Panc1 (cell line): ENCODE results near the gene TSPAN4.

Source experiments
- CTCF ChIP-seq: fragments of 450-650 bp; IDR thresholded peaks from 2 replicates; pipeline ENCODE4 v1.5.1; 2017; ENCODE audit warnings: mild to moderate bottlenecking
- POLR2AphosphoS5 ChIP-seq: IDR thresholded peaks from 2 replicates; pipeline ENCODE4 v1.6.1; 2012; ENCODE audit warnings: mild to moderate bottlenecking, low read depth, low read length, moderate library complexity
- REST ChIP-seq, 2 experiments: IDR thresholded peaks; 2 replicates each; pipeline ENCODE4 v1.6.1; 2011 to 2012; ENCODE audit warnings: low read depth in 2 of 2, control low read depth in 1 of 2, low read length in 1 of 2, mild to moderate bottlenecking in 1 of 2, moderate library complexity in 1 of 2; ENCODE audit not compliant: insufficient read depth in 1 of 2
- TCF7L2 ChIP-seq: IDR thresholded peaks from 2 replicates; pipeline ENCODE4 v1.6.1; 2011; ENCODE audit warnings: mild to moderate bottlenecking, low read depth, low read length, inconsistent platforms

DNA sequence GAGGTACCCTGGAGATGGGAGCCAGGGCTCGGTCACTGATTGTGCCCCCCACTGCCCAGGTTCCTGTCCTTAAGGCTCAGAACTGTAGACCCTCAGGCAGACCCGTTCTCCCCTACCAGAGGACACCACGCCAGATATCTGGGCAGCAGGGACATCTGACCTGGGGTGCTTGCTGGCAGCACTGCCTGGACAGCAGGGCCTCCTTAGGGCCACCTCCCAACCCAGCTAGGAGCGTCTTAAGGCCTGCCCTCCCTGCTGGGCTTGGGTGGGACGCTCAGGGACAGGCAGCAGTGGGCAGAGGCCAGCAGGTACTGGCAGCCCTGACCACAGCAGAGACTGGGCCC lies 3.4 kb upstream of the TSPAN4 start:
- TF ChIP-seq TCF7L2 (no peak), CTCF (no peak), REST (IDR thresholded peaks at IDR 0.05; ENCODE audit: insufficient read depth in 1 of 2, low read depth in 2 of 2, low read length in 1 of 2) (no peak), POLR2AphosphoS5 (peak; percentile 89)
